GM19372 (cell line): Measurements from ENCODE around the gene GTPBP6.
"Not testable (repeated sequence)": the region's sequence is repeated elsewhere in the genome, so short reads cannot be mapped to it uniquely, and the experiment has no call there.

ENCODE experiments used
- ATAC-seq: cut with Tn5 transposase; IDR thresholded peaks from one replicate; pipeline ENCODE4 v1.9.1; 2021; ENCODE audit warnings: mild to moderate bottlenecking, low read depth, moderate library complexity; ENCODE audit not compliant: unreplicated experiment

The GTPBP6 gene

GRCh38 chrX:295136-295535 is 23.5 kb downstream of the GTPBP6 start:
- no peak for ATAC-seq

GRCh38 chrX:292900-293897 is 25.4 kb downstream of the GTPBP6 start:
- no peak for ATAC-seq

- ATAC-seq = no peak
Measured at GRCh38 chrX:291411-291901, 27.1 kb downstream of the GTPBP6 start.

GRCh38 chrX:290476-291166 is 28.0 kb downstream of the GTPBP6 start:
- ATAC-seq = no peak

GRCh38 chrX:288561-288991 is 30.0 kb downstream of the GTPBP6 start:
- ATAC-seq = no peak

- no peak for ATAC-seq
Measured at GRCh38 chrX:287670-288069, 30.9 kb downstream of the GTPBP6 start.

- ATAC-seq = no peak
Measured at GRCh38 chrX:285076-285677, 33.4 kb downstream of the GTPBP6 start.

GRCh38 chrX:283115-283845 is 35.3 kb downstream of the GTPBP6 start:
- peak; percentile 99 for ATAC-seq

GRCh38 chrX:282000-282681 is 36.5 kb downstream of the GTPBP6 start:
- ATAC-seq = not testable (repeated sequence)

- no peak for ATAC-seq
Measured at GRCh38 chrX:281166-281999, 37.2 kb downstream of the GTPBP6 start, which contains the start of gene PLCXD1. TSS of gene PLCXD1 (plus strand) at chrX:281381. CDS start at chrX:284188, 2,807 bp downstream.

GRCh38 chrX:280722-281121 is 37.9 kb downstream of the GTPBP6 start:
- ATAC-seq = not testable (repeated sequence)

GRCh38 chrX:279757-280604 is 38.6 kb downstream of the GTPBP6 start:
- not testable (repeated sequence) for ATAC-seq

- peak; percentile 39 for ATAC-seq
Measured at GRCh38 chrX:276581-277201, 41.9 kb downstream of the GTPBP6 start.

- ATAC-seq = peak; percentile 80
Measured at GRCh38 chrX:275967-276580, 42.5 kb downstream of the GTPBP6 start.

- no peak for ATAC-seq
Measured at GRCh38 chrX:275476-275966, 43.1 kb downstream of the GTPBP6 start.

GRCh38 chrX:274904-275475 is 43.6 kb downstream of the GTPBP6 start:
- ATAC-seq = no peak
